BJ (cell line): ENCODE results near the gene SFSWAP. TPM values are rescaled to one million over a fixed set of nuclear protein-coding genes. Genes with fewer than 3 reads are reported as not detected.

Experiments used
- CTCF ChIA-PET: fragments of 350-600 bp; formaldehyde crosslinking; extraction: SDS; loops from one replicate; lab custom pipeline; 2021; ENCODE audit warnings: antibody characterized with exemption, inconsistent platforms; lab: Yijun Ruan, JAX
- POLR2A ChIA-PET: fragments of 300-600 bp; sonication (Branson Sonifier 250); formaldehyde crosslinking; extraction: SDS; loops from one replicate; lab custom pipeline; 2021; ENCODE audit warnings: antibody characterized with exemption; lab: Charles Lee
- DNase-seq: peaks from one replicate; pipeline ENCODE4 v3.0.0-alpha.2; 2011; ENCODE audit warnings: low read depth
- H3K27me3 ChIP-seq: 2 replicates; pipeline ENCODE4 v1.6.0; 2011; ENCODE audit warnings: low read length; ENCODE audit not compliant: control insufficient read depth, insufficient read depth
- H3K36me3 ChIP-seq: 2 replicates; pipeline ENCODE4 v1.5.1; 2011; ENCODE audit warnings: low read length; ENCODE audit not compliant: control insufficient read depth, insufficient read depth
- H3K4me3 ChIP-seq: 2 replicates; pipeline ENCODE4 v1.5.1; 2011; ENCODE audit warnings: low read depth, mild to moderate bottlenecking, control low read depth, low read length
- CTCF ChIP-seq: IDR thresholded peaks from 2 replicates; pipeline ENCODE4 v1.5.1; 2011; ENCODE audit warnings: low read depth, mild to moderate bottlenecking, control low read depth, inconsistent platforms, low read length, moderate library complexity; ENCODE audit not compliant: insufficient read depth
- polyA plus RNA-seq: library from polyadenylated mRNA; depleted of rRNA; stranded (reverse); fragments of >200 nt; gene quantifications from 2 replicates; pipeline ENCODE4 v1.2.3, GENCODE V29; 2011

SFSWAP gene
- polyA plus RNA-seq, 1 experiment = 11.7 TPM

- DNase-seq = no peak
- CTCF ChIA-PET = no interaction called here
Measured at GRCh38 chr12:131671871-131672270, 39.0 kb upstream of the SFSWAP start.

GRCh38 chr12:131672311-131672940 lies 38.5 kb upstream of the SFSWAP start:
- Histone ChIP-seq H3K4me3 (no peak overlapping the region), H3K36me3 (no peaks in the 10 kb centered on the region), H3K27me3 (no peaks in the 10 kb centered on the region)
- POLR2A ChIA-PET = no interaction called here
- TF ChIP-seq CTCF = no peak
- CTCF ChIA-PET = no interaction called here
- no peak for DNase-seq

More at GRCh38 chr12:131671871-131672270, 39.0 kb upstream of the SFSWAP start:
- POLR2A ChIA-PET = no interaction called here
- Histone ChIP-seq H3K4me3 (no peak overlapping the region), H3K36me3 (no peaks in the 10 kb centered on the region), H3K27me3 (no peaks in the 10 kb centered on the region)
- no peak for TF ChIP-seq CTCF

- no peak overlapping the region for H3K4me3 ChIP-seq
- CTCF ChIA-PET = no interaction called here
- no peaks in the 10 kb centered on the region for H3K27me3 ChIP-seq
- POLR2A ChIA-PET = no interaction called here
- H3K36me3 ChIP-seq = no peaks in the 10 kb centered on the region
- no peak for TF ChIP-seq CTCF
- DNase-seq = no peak
Measured at GRCh38 chr12:131672941-131673887, 37.7 kb upstream of the SFSWAP start.

- Histone ChIP-seq H3K36me3 (no peaks in the 10 kb centered on the region), H3K4me3 (no peak overlapping the region), H3K27me3 (no peaks in the 10 kb centered on the region)
- POLR2A ChIA-PET = no interaction called here
- TF ChIP-seq CTCF = no peak
- CTCF ChIA-PET = no interaction called here
- no peak for DNase-seq
Measured at GRCh38 chr12:131673888-131674257, 37.0 kb upstream of the SFSWAP start.

- no peaks in the 10 kb centered on the region for H3K27me3 ChIP-seq
- CTCF ChIA-PET = no interaction called here
Measured at GRCh38 chr12:131674373-131674772, 36.5 kb upstream of the SFSWAP start.

More at GRCh38 chr12:131674373-131674772, 36.5 kb upstream of the SFSWAP start:
- H3K36me3 ChIP-seq = no peaks in the 10 kb centered on the region
- TF ChIP-seq CTCF = no peak
- no peak overlapping the region for H3K4me3 ChIP-seq
- no peak for DNase-seq
- POLR2A ChIA-PET = no interaction called here
